Coronary artery (tissue), 2 donors: ENCODE results near the gene OR13C8.

Experiments used
- DNase-seq: peaks from one replicate; pipeline ENCODE4 v3.0.0-alpha.2; 2017; ENCODE audit warnings: low spot score
- H3K27ac ChIP-seq, 2 donors: fragments of 200-600 bp; sonication (generic); one replicate each; pipeline ENCODE4 v1.5.1; 2016 to 2019
- H3K4me3 ChIP-seq: fragments of 200-600 bp; sonication (generic); 2 replicates; pipeline ENCODE4 v1.5.1; 2016; ENCODE audit warnings: mild to moderate bottlenecking, moderate library complexity
- TF ChIP-seq, protein P1 (sequence below): fragments of 200-600 bp; sonication (generic); IDR thresholded peaks from one replicate; pipeline ENCODE4 v1.5.1; 2019; ENCODE audit warnings: antibody characterized with exemption

The OR13C8 gene

GRCh38 chr9:104618104-104618503, 49.1 kb downstream of the OR13C8 start, which contains the start of gene OR13C9:
Gene OR13C9, minus strand, starts transcription at chr9:104618204. Its CDS starts 0 bp downstream, at chr9:104618204.
- H3K4me3 ChIP-seq: no peak within 1 kb of the TSS
- TF ChIP-seq, protein P1, sequence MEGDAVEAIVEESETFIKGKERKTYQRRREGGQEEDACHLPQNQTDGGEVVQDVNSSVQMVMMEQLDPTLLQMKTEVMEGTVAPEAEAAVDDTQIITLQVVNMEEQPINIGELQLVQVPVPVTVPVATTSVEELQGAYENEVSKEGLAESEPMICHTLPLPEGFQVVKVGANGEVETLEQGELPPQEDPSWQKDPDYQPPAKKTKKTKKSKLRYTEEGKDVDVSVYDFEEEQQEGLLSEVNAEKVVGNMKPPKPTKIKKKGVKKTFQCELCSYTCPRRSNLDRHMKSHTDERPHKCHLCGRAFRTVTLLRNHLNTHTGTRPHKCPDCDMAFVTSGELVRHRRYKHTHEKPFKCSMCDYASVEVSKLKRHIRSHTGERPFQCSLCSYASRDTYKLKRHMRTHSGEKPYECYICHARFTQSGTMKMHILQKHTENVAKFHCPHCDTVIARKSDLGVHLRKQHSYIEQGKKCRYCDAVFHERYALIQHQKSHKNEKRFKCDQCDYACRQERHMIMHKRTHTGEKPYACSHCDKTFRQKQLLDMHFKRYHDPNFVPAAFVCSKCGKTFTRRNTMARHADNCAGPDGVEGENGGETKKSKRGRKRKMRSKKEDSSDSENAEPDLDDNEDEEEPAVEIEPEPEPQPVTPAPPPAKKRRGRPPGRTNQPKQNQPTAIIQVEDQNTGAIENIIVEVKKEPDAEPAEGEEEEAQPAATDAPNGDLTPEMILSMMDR: no peak
- DNase-seq: no peak
- no peak within 1 kb of the TSS for H3K27ac ChIP-seq
